ENCODE data around the gene MYO9B.

DNA sequence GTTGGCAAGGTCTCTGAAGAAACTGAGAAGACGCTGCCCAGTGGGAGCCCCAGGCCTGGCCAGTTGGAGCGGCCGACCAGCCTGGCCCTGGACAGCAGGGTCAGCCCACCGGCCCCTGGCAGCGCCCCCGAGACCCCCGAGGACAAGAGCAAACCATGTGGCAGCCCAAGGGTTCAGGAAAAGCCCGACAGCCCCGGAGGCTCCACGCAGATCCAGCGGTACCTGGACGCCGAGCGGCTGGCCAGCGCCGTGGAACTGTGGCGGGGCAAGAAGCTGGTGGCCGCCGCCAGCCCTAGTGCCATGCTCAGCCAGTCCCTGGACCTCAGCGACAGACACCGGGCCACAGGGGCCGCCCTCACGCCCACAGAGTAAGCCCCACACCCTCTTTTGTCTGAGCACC is 119.5 kb downstream of the MYO9B start:
- TF ChIP-seq, protein P1, sequence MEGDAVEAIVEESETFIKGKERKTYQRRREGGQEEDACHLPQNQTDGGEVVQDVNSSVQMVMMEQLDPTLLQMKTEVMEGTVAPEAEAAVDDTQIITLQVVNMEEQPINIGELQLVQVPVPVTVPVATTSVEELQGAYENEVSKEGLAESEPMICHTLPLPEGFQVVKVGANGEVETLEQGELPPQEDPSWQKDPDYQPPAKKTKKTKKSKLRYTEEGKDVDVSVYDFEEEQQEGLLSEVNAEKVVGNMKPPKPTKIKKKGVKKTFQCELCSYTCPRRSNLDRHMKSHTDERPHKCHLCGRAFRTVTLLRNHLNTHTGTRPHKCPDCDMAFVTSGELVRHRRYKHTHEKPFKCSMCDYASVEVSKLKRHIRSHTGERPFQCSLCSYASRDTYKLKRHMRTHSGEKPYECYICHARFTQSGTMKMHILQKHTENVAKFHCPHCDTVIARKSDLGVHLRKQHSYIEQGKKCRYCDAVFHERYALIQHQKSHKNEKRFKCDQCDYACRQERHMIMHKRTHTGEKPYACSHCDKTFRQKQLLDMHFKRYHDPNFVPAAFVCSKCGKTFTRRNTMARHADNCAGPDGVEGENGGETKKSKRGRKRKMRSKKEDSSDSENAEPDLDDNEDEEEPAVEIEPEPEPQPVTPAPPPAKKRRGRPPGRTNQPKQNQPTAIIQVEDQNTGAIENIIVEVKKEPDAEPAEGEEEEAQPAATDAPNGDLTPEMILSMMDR (IDR thresholded peaks at IDR 0.05) = no peak
- TF ChIP-seq POLR2AphosphoS5 (IDR thresholded peaks at IDR 0.05; ENCODE audit: insufficient read depth in 1 of 2, low read depth in 1 of 2) (no peak), POLR2A (IDR thresholded peaks at IDR 0.05) (no peak)

All from vagina (tissue), 2 donors.